Measurements from ENCODE around the gene FAM193B.

FAM193B gene

GRCh38 chr5:177472460-177473442, 81.6 kb downstream of the FAM193B start:
- in situ Hi-C loops (cut with MboI; ENCODE audit: low sequenced_read_pairs) = no loop called here

GRCh38 chr5:177471610-177472356, 82.6 kb downstream of the FAM193B start:
- in situ Hi-C loops (cut with MboI; ENCODE audit: low sequenced_read_pairs) = no loop called here

DNA sequence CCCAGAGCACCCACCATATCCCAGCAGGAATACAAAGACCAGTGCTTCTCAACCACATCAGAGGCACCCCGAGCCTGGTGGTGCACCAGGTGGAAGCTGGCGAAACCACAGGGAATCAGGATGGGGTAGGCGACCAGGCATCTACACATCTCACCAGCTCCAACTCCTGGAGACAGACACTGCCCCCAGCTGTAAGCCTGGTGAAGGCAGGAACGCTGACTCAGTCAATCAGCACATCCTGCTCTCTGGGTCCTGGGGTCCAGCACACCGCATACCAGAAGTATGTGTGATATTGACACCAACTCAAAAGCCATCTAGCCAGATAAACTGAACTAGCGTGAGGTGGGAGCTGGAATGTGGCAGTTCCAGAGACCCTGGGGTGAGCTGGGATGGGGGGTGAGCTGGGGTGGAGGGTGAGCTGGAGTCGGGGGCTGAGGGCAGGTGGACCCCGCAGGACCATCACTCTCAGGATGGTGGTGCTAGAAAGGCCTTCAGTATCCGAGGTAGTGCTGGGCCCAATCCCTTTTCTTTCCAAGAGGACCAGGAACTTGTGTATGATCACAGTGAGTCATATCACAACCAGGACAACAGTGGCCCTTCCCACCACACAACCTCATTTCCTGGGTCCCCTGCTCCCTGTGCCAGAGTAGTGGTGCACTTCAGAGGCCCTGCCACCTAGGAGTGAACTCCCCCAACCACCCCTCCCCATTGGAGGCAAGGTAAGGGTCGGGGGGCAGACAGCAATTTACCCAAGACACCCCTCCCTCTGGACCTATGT, 83.4 kb downstream of the FAM193B start:
- in situ Hi-C loops (cut with MboI; ENCODE audit: low sequenced_read_pairs) = no loop called here

Data from HL-60/S4 treated with phorbol 12-myristate 13-acetate at 8.2 ng/mL for 4 days and 3 days (cell line).